HEK293 (cell line): ENCODE results near the gene DLL1.

Source experiments
- CTCF ChIA-PET: fragments of 350-600 bp; formaldehyde crosslinking; extraction: SDS; loops from one replicate; lab custom pipeline; 2021; ENCODE audit warnings: antibody characterized with exemption; lab: Yijun Ruan, JAX
- POLR2A ChIA-PET: fragments of 300-600 bp; formaldehyde crosslinking; extraction: SDS; loops from one replicate; lab custom pipeline; 2020; ENCODE audit warnings: antibody characterized with exemption, inconsistent platforms; lab: Yijun Ruan, JAX
- H3K27ac ChIP-seq: fragments of 200-500 bp; sonication (Bioruptor generic); 2 replicates; pipeline ENCODE4 v1.5.1; 2014; ENCODE audit warnings: low read depth, low read length, control low read depth, inconsistent platforms; ENCODE audit errors: extremely low read depth
- H3K36me3 ChIP-seq, 2 experiments: fragments of 200-500 bp in 1 of 2; sonication (Bioruptor generic) in 1 of 2; 1 replicate in 1 of 2; 2 replicates in 1 of 2; pipeline ENCODE4 v1.5.1; 2014 to 2017; ENCODE audit warnings: inconsistent platforms in 2 of 2, low read length in 2 of 2; ENCODE audit not compliant: control insufficient read depth in 2 of 2, insufficient read depth in 1 of 2
- H3K4me1 ChIP-seq: fragments of 200-500 bp; sonication (Bioruptor generic); 2 replicates; pipeline ENCODE4 v1.5.1; 2014; ENCODE audit warnings: mild to moderate bottlenecking, low read length, inconsistent platforms; ENCODE audit not compliant: control insufficient read depth, insufficient read depth
- H3K4me3 ChIP-seq: 2 replicates; pipeline ENCODE4 v1.5.1; 2011; ENCODE audit warnings: low read depth, mild to moderate bottlenecking, control low read depth, low read length, moderate library complexity
- H3K9me3 ChIP-seq: fragments of 200-500 bp; sonication (Bioruptor generic); 2 replicates; pipeline ENCODE4 v1.5.1; 2014; ENCODE audit warnings: low read depth, low read length, inconsistent platforms; ENCODE audit not compliant: control insufficient read depth, insufficient read depth
- EGR2 ChIP-seq: fragments of 450-650 bp; formaldehyde crosslinking; IDR thresholded peaks from 2 replicates; pipeline ENCODE4 v1.5.1; 2016; ENCODE audit warnings: low read depth, missing biosample characterization, missing genetic modification characterization
- GLIS2 ChIP-seq: fragments of 450-650 bp; formaldehyde crosslinking; IDR thresholded peaks from 2 replicates; pipeline ENCODE4 v1.5.1; 2016; ENCODE audit warnings: missing biosample characterization, missing genetic modification characterization
- HOXA7 ChIP-seq: sonication (generic); formaldehyde crosslinking; IDR thresholded peaks from 2 replicates; pipeline ENCODE4 v1.8.1; 2022; ENCODE audit warnings: missing genetic modification reagents, borderline replicate concordance
- SETDB1 ChIP-seq: IDR thresholded peaks from one replicate; pipeline ENCODE4 v1.6.1; 2017; ENCODE audit warnings: mild to moderate bottlenecking, low read length, moderate library complexity, mixed read lengths; ENCODE audit not compliant: insufficient read length
- ZBTB1 ChIP-seq: fragments of 450-650 bp; formaldehyde crosslinking; IDR thresholded peaks from 2 replicates; pipeline ENCODE4 v1.5.1; 2016; ENCODE audit warnings: missing biosample characterization, missing genetic modification characterization
- ZNF10 ChIP-seq: fragments of 450-650 bp; formaldehyde crosslinking; IDR thresholded peaks from 2 replicates; pipeline ENCODE4 v1.5.1; 2017; ENCODE audit warnings: missing biosample characterization, missing genetic modification characterization
- ZNF184 ChIP-seq: fragments of 450-650 bp; IDR thresholded peaks from 2 replicates; pipeline ENCODE4 v1.5.1; 2018; ENCODE audit warnings: missing biosample characterization, mild to moderate bottlenecking, missing genetic modification characterization
- ZNF311 ChIP-seq: fragments of 450-650 bp; formaldehyde crosslinking; IDR thresholded peaks from 2 replicates; pipeline ENCODE4 v1.5.1; 2017; ENCODE audit warnings: missing biosample characterization, missing genetic modification characterization, borderline replicate concordance
- ZNF366 ChIP-seq: fragments of 450-650 bp; formaldehyde crosslinking; conservative IDR thresholded peaks from 2 replicates; pipeline ENCODE4 v1.5.1; 2016; ENCODE audit warnings: missing biosample characterization, missing genetic modification characterization
- ZNF404 ChIP-seq: fragments of 450-650 bp; formaldehyde crosslinking; IDR thresholded peaks from 2 replicates; pipeline ENCODE4 v1.5.1; 2017; ENCODE audit warnings: missing biosample characterization, missing genetic modification characterization
- ZNF654 ChIP-seq: fragments of 450-650 bp; formaldehyde crosslinking; IDR thresholded peaks from 2 replicates; pipeline ENCODE4 v1.5.1; 2016; ENCODE audit warnings: low read depth, missing biosample characterization, missing genetic modification characterization
- TF ChIP-seq, protein P1 (sequence below): fragments of 450-650 bp; formaldehyde crosslinking; IDR thresholded peaks from 2 replicates; pipeline ENCODE4 v1.5.1; 2016; ENCODE audit warnings: missing biosample characterization, missing genetic modification characterization

Gene DLL1

DNA sequence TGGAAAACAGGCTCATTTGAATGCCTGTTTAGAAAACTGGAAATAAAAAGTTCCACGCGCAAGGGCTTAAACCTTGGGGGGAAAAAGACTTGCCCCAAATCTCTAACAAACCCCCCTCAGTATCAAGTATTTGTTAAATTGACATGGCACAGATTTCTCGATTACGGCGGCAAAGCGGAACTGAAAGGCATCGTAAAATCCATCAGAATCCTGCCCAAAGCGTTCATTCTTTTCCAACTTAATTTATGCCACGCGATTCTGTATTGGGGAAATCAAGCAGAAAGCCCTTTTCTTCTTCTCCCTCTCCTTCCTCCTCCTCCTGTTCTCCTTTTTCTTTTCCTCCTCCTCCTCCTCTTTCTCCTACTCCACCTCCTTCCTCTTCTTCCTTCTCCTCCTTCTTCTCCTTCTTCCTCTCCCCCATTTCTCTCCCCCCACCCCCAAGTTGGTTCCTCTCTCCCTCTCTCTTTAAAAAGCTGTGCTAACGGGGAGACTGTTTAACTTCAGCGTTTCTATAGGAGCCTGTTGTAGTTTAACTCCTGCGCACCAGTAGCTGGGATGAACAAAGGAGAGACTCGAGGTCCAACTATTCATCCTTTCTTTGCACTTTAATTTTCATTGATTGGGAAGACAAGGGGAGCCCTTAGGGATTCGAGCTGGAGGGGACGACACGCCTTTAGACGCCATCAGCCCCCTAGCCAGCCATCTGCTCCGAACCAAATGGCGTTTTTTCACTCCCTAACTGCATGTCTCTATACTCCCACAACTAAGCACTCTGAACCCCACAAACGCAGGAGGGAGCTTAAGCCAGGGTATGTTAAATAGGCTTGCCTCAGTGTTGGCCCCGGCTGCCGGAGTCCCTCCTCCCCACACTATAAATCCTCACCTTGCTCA is 2.7 kb upstream of the DLL1 start:
- peaks cover 8% of the 10 kb centered on the region for H3K4me1 ChIP-seq
- H3K27ac ChIP-seq: no peak overlapping the region; the same call in 1 of the 2 replicates
- ChIA-PET CTCF (interaction anchor here (0.6 to 3.2 kb wide), 6 partner anchors 16 to 504 kb away, joined by 3 to 21 read pairs (median 4); no protein-coding TSS in a partner anchor), POLR2A (interaction anchor here (0.6 kb wide), 1 partner anchor 10 kb away, joined by 5 read pairs; no protein-coding TSS in a partner anchor)
- H3K4me3 ChIP-seq: no peak overlapping the region
- no peaks in the 10 kb centered on the region for H3K9me3 ChIP-seq
- peak; percentile 57; the same call in 1 of the 2 replicates for TF ChIP-seq ZNF366 (tag by site-specific recombination)
- TF ChIP-seq EGR2 (tag by site-specific recombination): peak; percentile 50; the same call in 1 of the 2 replicates
- TF ChIP-seq SETDB1: no peak
- TF ChIP-seq GLIS2: no peak
- H3K36me3 ChIP-seq: peaks cover 0 to 3% of the 10 kb centered on the region in 2 experiments; a peak in 1 of 3 replicates

DNA sequence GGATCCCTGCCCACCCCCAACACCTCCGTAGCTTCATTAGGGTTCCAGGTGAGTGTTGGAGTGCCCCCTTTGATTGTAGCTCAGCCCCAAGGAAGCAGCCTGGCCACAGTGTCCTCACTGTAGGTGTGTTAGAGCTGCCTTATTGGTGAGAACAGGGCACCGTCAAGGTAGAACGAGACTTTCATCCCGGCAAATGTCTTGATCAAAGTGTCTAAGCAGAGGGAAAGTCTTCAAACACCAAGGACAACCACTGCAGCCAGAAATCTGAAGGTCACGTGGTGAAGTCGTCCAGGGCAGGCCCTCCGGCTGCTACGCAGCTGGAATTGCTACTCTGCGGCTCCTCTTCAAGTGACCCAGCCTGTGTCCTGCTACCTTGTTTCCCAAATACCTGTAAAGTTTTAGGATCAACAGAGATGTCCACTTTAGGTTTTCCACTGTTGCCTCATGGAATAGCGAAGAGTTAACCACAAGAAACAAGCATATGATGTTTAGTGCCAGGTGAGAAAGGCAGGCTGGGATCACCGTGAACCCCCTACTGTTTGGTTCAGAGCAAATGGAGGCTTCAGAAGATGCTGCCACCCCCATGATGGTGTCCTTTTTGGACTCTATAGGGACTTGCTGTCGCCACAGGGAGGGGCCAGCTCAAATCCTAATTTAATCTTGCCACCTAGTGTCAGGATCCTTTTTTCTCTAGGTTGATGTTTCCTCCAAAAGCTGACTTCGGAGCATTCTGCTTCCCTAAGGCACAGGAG is 1.7 kb upstream of the DLL1 start:
- ChIA-PET POLR2A (interaction anchor here (1.1 kb wide), 1 partner anchor 13 kb away, joined by 3 read pairs; no protein-coding TSS in a partner anchor), CTCF (interaction anchor here (0.6 to 3.2 kb wide), 6 partner anchors 225 to 503 kb away, joined by 3 to 21 read pairs (median 4); no protein-coding TSS in a partner anchor)
- no peaks in the 10 kb centered on the region for H3K9me3 ChIP-seq
- no peak for TF ChIP-seq ZNF311 (tag by site-specific recombination)
- no peak for TF ChIP-seq ZNF404 (tag by site-specific recombination)
- TF ChIP-seq, protein P1, sequence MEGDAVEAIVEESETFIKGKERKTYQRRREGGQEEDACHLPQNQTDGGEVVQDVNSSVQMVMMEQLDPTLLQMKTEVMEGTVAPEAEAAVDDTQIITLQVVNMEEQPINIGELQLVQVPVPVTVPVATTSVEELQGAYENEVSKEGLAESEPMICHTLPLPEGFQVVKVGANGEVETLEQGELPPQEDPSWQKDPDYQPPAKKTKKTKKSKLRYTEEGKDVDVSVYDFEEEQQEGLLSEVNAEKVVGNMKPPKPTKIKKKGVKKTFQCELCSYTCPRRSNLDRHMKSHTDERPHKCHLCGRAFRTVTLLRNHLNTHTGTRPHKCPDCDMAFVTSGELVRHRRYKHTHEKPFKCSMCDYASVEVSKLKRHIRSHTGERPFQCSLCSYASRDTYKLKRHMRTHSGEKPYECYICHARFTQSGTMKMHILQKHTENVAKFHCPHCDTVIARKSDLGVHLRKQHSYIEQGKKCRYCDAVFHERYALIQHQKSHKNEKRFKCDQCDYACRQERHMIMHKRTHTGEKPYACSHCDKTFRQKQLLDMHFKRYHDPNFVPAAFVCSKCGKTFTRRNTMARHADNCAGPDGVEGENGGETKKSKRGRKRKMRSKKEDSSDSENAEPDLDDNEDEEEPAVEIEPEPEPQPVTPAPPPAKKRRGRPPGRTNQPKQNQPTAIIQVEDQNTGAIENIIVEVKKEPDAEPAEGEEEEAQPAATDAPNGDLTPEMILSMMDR: peak; percentile 58
- no peak for TF ChIP-seq HOXA7
- TF ChIP-seq ZNF654: peak; percentile 54
- TF ChIP-seq ZBTB1 (tag by site-specific recombination): no peak
- no peak overlapping the region for H3K4me3 ChIP-seq
- no peak overlapping the region for H3K27ac ChIP-seq
- H3K4me1 ChIP-seq: peaks cover 8% of the 10 kb centered on the region
- H3K36me3 ChIP-seq: peaks cover 0 to 13% of the 10 kb centered on the region in 2 experiments; a peak in 1 of 3 replicates

GRCh38 chr6:170292111-170292406 is 1.2 kb upstream of the DLL1 start:
- H3K4me1 ChIP-seq: peaks cover 8% of the 10 kb centered on the region
- TF ChIP-seq ZNF184 (tag by site-specific recombination) (no peak), ZNF10 (tag by site-specific recombination) (peak; percentile 83)
- H3K9me3 ChIP-seq: no peaks in the 10 kb centered on the region
- ChIA-PET POLR2A (interaction anchor here (1.1 kb wide), 1 partner anchor 13 kb away, joined by 3 read pairs; no protein-coding TSS in a partner anchor), CTCF (interaction anchor here (0.6 to 3.2 kb wide), 5 partner anchors 225 to 538 kb away, joined by 3 to 21 read pairs (median 3); no protein-coding TSS in a partner anchor)
- 0 out of 2 replicates have a peak overlapping the region, but pooled peaks have one; percentile 50 for H3K27ac ChIP-seq
- peaks cover 0 to 19% of the 10 kb centered on the region in 2 experiments; a peak in 1 of 3 replicates for H3K36me3 ChIP-seq
- no peak overlapping the region for H3K4me3 ChIP-seq
